Left cardiac atrium (tissue), 4 donors: ENCODE data around the gene HADH. TPM values are rescaled to one million over a fixed set of nuclear protein-coding genes. Genes with fewer than 3 reads are reported as not detected.

ENCODE experiments used
- ATAC-seq, 2 donors: fragments of 200-7000 bp; cut with Tn5 transposase; one replicate each; pipeline ENCODE4 v1.9.1; 2020; ENCODE audit warnings: mild to moderate bottlenecking in 2 of 2, moderate library complexity in 2 of 2
- DNase-seq: peaks from one replicate; pipeline ENCODE4 v3.0.0-alpha.2; 2020
- intact Hi-C, 2 donors: fragments of 100-400 bp; cut with DNase I; formaldehyde crosslinking; loops; one replicate each; pipeline versions ENCODE4 v1.14.1 to v1.15.1; 2022 to 2023
- total RNA-seq, 2 donors: library from RNA; stranded (reverse); fragmentation: NEBNext Ultra II Directional; extraction: Animal tissue kit (Norgen Biotek cat#: 25700); gene quantifications; one replicate each; pipeline ENCODE4 v1.2.1, GENCODE V29; 2021
- donor health status: DM: no; HTN: yes; CAD: no.
- donor health status: DM: no; HTN: yes; CAD: no; lungs with severe emphysema.
- donor health status: DM: yes; HTN: yes; CAD: no.
- donor health status: Dilated cardiomyopathy.

HADH gene
- total RNA-seq, 2 donors from 2014 or later, result 103 to 132 TPM

GRCh38 chr4:108024085-108024877, 34.6 kb downstream of the HADH start:
- ATAC-seq (no peak), DNase-seq (no peak)
- intact Hi-C loops, result no loop called here

GRCh38 chr4:108024878-108025165, 35.1 kb downstream of the HADH start:
- intact Hi-C loops, result no loop called here
- DNase-seq (no peak), ATAC-seq (no peak)

- intact Hi-C loops, result no loop called here
- DNase-seq (no peak), ATAC-seq (no peak)
Measured at GRCh38 chr4:108029016-108029720, 39.5 kb downstream of the HADH start.

GRCh38 chr4:108029731-108030130, 40.0 kb downstream of the HADH start:
- ATAC-seq (peak in 1 of 2 donors; percentile 61), DNase-seq (no peak)
- intact Hi-C loops, result no loop called here

- intact Hi-C loops, result no loop called here
- DNase-seq, result no peak
- ATAC-seq, result peak in 1 of 2 donors; percentile 86
Measured at GRCh38 chr4:108030332-108030731, 40.6 kb downstream of the HADH start.

- ATAC-seq (no peak), DNase-seq (no peak)
- intact Hi-C loops, result no loop called here
Measured at GRCh38 chr4:108031427-108032083, 41.9 kb downstream of the HADH start.

GRCh38 chr4:108033348-108033747, 43.7 kb downstream of the HADH start:
- intact Hi-C loops, result no loop called here
- ATAC-seq (peak in 1 of 2 donors; percentile 41), DNase-seq (no peak)

GRCh38 chr4:108034565-108034964, 44.9 kb downstream of the HADH start:
- intact Hi-C loops, result no loop called here
- DNase-seq, result no peak
- ATAC-seq, result no peak

- no peak for ATAC-seq
- no peak for DNase-seq
- intact Hi-C loops, result no loop called here
Measured at GRCh38 chr4:108035691-108036090, 46.0 kb downstream of the HADH start.

- ATAC-seq (no peak), DNase-seq (no peak)
- intact Hi-C loops, result no loop called here
Measured at GRCh38 chr4:108036213-108036612, 46.5 kb downstream of the HADH start.

GRCh38 chr4:108037884-108038283, 48.2 kb downstream of the HADH start:
- ATAC-seq, result no peak
- DNase-seq, result no peak
- intact Hi-C loops, result no loop called here

GRCh38 chr4:108042927-108043326, 53.2 kb downstream of the HADH start:
- DNase-seq (no peak), ATAC-seq (no peak)
- intact Hi-C loops, result no loop called here

- ATAC-seq, result no peak
- DNase-seq, result no peak
- intact Hi-C loops, result no loop called here
Measured at GRCh38 chr4:108043526-108043925, 53.8 kb downstream of the HADH start.

GRCh38 chr4:108044951-108045686, 55.4 kb downstream of the HADH start:
- DNase-seq, result no peak
- peak in 1 of 2 donors; percentile 73 for ATAC-seq
- intact Hi-C loops, result no loop called here

GRCh38 chr4:108045687-108046024, 56.0 kb downstream of the HADH start:
- DNase-seq, result peak; percentile 35
- intact Hi-C loops, result no loop called here
- ATAC-seq, result peak; percentile 50 to 82

GRCh38 chr4:108047199-108047598, 57.5 kb downstream of the HADH start:
- intact Hi-C loops, result no loop called here
- ATAC-seq (no peak), DNase-seq (no peak)

- intact Hi-C loops, result no loop called here
- no peak for DNase-seq
- ATAC-seq, result no peak
Measured at GRCh38 chr4:108048157-108048556, 58.5 kb downstream of the HADH start.

GRCh38 chr4:108048997-108049396, 59.3 kb downstream of the HADH start:
- no peak for ATAC-seq
- intact Hi-C loops, result no loop called here

GRCh38 chr4:108049406-108049805, 59.7 kb downstream of the HADH start:
- DNase-seq, result no peak
- ATAC-seq, result no peak
- intact Hi-C loops, result no loop called here

More at GRCh38 chr4:108048997-108049396, 59.3 kb downstream of the HADH start:
- no peak for DNase-seq
